DOHH2 (cell line): Measurements from ENCODE around the gene COL7A1.

Experiments
- EZH2phosphoT487 ChIP-seq: fragments of 200-600 bp; sonication (generic); IDR thresholded peaks from 2 replicates; pipeline ENCODE4 v1.6.1; 2017; ENCODE audit warnings: borderline replicate concordance, mild to moderate bottlenecking, antibody characterized with exemption, low read length, moderate library complexity, mixed read lengths
- TF ChIP-seq, protein P1 (sequence below): fragments of 200-600 bp; sonication (generic); IDR thresholded peaks from one replicate; pipeline ENCODE4 v1.5.1; 2014; ENCODE audit warnings: antibody characterized with exemption, mild to moderate bottlenecking, low read depth, low read length; ENCODE audit not compliant: poor library complexity, severe bottlenecking

DNA sequence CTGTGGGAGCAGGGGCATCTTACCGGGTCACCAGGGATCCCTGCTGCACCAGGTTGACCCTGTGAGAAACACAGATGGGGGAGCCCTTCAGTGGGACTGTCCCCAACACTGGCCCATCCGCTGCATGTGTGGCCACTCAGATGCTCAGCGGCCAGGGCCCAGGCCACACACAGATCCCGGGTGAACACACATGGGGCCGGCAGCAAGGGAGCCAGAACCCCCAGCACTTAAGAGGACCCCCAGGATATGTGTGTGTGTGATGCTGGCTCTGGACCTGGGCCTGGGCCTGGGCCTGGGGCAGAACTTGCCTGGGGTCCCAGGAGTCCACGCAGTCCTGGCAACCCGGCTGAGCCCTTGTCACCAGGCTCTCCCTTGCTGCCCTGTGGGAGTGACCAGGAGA, 26.7 kb downstream of the COL7A1 start:
- TF ChIP-seq, protein P1, sequence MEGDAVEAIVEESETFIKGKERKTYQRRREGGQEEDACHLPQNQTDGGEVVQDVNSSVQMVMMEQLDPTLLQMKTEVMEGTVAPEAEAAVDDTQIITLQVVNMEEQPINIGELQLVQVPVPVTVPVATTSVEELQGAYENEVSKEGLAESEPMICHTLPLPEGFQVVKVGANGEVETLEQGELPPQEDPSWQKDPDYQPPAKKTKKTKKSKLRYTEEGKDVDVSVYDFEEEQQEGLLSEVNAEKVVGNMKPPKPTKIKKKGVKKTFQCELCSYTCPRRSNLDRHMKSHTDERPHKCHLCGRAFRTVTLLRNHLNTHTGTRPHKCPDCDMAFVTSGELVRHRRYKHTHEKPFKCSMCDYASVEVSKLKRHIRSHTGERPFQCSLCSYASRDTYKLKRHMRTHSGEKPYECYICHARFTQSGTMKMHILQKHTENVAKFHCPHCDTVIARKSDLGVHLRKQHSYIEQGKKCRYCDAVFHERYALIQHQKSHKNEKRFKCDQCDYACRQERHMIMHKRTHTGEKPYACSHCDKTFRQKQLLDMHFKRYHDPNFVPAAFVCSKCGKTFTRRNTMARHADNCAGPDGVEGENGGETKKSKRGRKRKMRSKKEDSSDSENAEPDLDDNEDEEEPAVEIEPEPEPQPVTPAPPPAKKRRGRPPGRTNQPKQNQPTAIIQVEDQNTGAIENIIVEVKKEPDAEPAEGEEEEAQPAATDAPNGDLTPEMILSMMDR = no peak
- no peak for TF ChIP-seq EZH2phosphoT487
